ENCODE results near the gene MAZ. TPM values are rescaled to one million over a fixed set of nuclear protein-coding genes. Genes with fewer than 3 reads are reported as not detected.
A peak's percentile ranks its signal among the peaks of the same experiment; 100 is the strongest.

The MAZ gene
- polyA plus RNA-seq, 1 of the 3 experiments (the other 2 are of a cell fraction) = 163 TPM

DNA sequence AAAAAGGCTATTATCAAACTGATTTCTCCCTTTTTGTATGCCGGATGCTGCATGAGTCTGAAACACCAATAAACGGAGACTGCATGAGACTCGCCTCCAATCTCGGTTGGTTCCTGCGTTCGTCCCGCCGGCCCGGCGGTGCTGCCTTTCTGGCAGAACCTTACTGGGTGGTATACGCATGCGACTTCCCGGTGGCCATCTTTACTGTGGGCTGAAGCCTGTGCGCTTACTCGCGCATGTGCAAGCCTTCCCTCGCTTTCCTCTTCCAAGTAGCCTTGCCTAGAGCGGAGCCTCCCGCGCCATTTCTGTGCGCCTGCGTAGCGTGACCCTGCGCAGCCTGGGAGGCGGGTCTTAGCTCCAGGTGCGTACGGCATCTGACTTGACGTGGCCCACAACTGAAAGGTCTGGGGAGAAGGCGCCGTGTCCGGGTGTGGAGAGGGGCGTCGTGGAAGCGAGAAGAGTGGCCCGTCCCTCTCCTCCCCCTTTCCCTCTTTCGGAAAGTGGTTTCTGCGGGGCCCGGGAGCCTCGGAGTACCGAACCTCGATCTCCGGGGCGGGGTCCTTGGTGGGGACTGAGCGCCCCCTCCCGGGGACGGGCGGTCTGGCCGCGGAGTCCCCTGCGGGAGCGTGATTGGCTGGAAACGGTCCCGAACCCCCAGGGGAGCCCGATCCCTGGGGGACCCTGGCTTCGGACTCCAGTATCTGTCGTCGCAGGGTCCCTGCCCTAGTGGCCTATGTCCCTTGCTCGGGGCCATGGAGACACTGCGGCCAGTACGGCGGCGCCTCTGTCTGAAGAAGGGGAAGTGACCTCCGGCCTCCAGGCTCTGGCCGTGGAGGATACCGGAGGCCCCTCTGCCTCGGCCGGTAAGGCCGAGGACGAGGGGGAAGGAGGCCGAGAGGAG, 9.7 kb downstream of the MAZ start, which contains the start of gene PAGR1:
PAGR1 (plus strand) TSS at position 360 of the 901 bp plus-strand sequence; CDS start at position 734, 374 bp downstream.
- Histone ChIP-seq H2AFZ (ENCODE audit: low read depth) (peak within 1 kb of the TSS; percentile 89), H3K9me3 (no peaks in the 10 kb centered on the region), H3K4me3 (ENCODE audit: low read depth in 2 of 2, low read length in 1 of 2) (peak within 1 kb of the TSS; percentile 72 to 77), H3F3A (replicated peaks; ENCODE audit: insufficient read depth) (peaks cover 36% of the 10 kb centered on the region), H4K20me1 (ENCODE audit: insufficient read depth) (no peaks in the 10 kb centered on the region), H3K27me3 (ENCODE audit: insufficient read depth) (no peaks in the 10 kb centered on the region), H3K4me2 (peak within 1 kb of the TSS; percentile 97), H3K36me3 (replicated peaks in 1 of 2; ENCODE audit: control insufficient read depth in 1 of 2, insufficient read depth in 2 of 2, low read length in 1 of 2) (peaks cover 6 to 11% of the 10 kb centered on the region in 2 experiments), H3K9me2 (no peaks in the 10 kb centered on the region), H3K79me2 (ENCODE audit: insufficient read depth) (peaks cover 77% of the 10 kb centered on the region), H3K9ac (peak within 1 kb of the TSS; percentile 72), H3K4me1 (ENCODE audit: control insufficient read depth in 1 of 2, insufficient read depth in 2 of 2, low read depth in 1 of 2, low read length in 1 of 2) (peaks cover 26 to 55% of the 10 kb centered on the region in 2 experiments; a peak in 3 of 4 replicates), H3K27ac (ENCODE audit: low read depth in 2 of 2, low read length in 1 of 2) (peak within 1 kb of the TSS; percentile 64 to 94)
- peak; percentile 93 for DNase-seq
- ChIA-PET CTCF (interaction anchor here (0.5 to 14.0 kb wide), 27 partner anchors 8 to 602 kb away, joined by 3 to 129 read pairs (median 4); partner anchors contain the start of genes ASPHD1, KCTD13, KIF22 and SEZ6L2), POLR2A (interaction anchor here (0.8 to 1.7 kb wide), 7 partner anchors 8 to 85 kb away, joined by 3 to 7 read pairs (median 4); partner anchors contain the start of genes CDIPT, KIF22, MAZ and SEZ6L2)
- 1% methylated on average over 39 of the region's 70 CpGs for WGBS (ENCODE audit: low lambda C conversion rate)
- TF ChIP-seq MEF2A (IDR thresholded peaks at IDR 0.05; ENCODE audit: borderline replicate concordance, low read depth) = no peak
- peak; percentile 65 for TF ChIP-seq RAD21 (IDR thresholded peaks at IDR 0.05; ENCODE audit: low read length)
- TF ChIP-seq FOSL2 (IDR thresholded peaks at IDR 0.05; ENCODE audit: borderline replicate concordance, low read depth) = no peak
- no peak for TF ChIP-seq FOXM1 (IDR thresholded peaks at IDR 0.05; ENCODE audit: low read depth)
- TF ChIP-seq EP300 (IDR thresholded peaks at IDR 0.05; ENCODE audit: borderline replicate concordance in 1 of 2, low read depth in 1 of 2, low read length in 1 of 2) = no peak
- TF ChIP-seq RFX5 (IDR thresholded peaks at IDR 0.05; ENCODE audit: low read length) = peak; percentile 70; the same call in 1 of the 2 replicates
- TF ChIP-seq YY1 (IDR thresholded peaks at IDR 0.05; ENCODE audit: low read depth) = peak; percentile 99
- TF ChIP-seq GABPA (IDR thresholded peaks at IDR 0.05; ENCODE audit: low read depth) = peak; percentile 56
- TF ChIP-seq TAF1 (IDR thresholded peaks at IDR 0.05; ENCODE audit: borderline replicate concordance, low read depth, low read length) = peak; percentile 87
- TF ChIP-seq, protein P1, sequence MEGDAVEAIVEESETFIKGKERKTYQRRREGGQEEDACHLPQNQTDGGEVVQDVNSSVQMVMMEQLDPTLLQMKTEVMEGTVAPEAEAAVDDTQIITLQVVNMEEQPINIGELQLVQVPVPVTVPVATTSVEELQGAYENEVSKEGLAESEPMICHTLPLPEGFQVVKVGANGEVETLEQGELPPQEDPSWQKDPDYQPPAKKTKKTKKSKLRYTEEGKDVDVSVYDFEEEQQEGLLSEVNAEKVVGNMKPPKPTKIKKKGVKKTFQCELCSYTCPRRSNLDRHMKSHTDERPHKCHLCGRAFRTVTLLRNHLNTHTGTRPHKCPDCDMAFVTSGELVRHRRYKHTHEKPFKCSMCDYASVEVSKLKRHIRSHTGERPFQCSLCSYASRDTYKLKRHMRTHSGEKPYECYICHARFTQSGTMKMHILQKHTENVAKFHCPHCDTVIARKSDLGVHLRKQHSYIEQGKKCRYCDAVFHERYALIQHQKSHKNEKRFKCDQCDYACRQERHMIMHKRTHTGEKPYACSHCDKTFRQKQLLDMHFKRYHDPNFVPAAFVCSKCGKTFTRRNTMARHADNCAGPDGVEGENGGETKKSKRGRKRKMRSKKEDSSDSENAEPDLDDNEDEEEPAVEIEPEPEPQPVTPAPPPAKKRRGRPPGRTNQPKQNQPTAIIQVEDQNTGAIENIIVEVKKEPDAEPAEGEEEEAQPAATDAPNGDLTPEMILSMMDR (IDR thresholded peaks at IDR 0.05) = peak; percentile 86
- no peak for TF ChIP-seq GATA2 (CRISPR knock-in tag; IDR thresholded peaks at IDR 0.05)
- TF ChIP-seq EZH2phosphoT487 (IDR thresholded peaks at IDR 0.05; ENCODE audit: borderline replicate concordance, low read depth) = no peak
- peak; percentile 58 for TF ChIP-seq CHD2 (IDR thresholded peaks at IDR 0.05; ENCODE audit: low read length, partially characterized antibody)
- TF ChIP-seq TEAD4 (IDR thresholded peaks at IDR 0.05; ENCODE audit: borderline replicate concordance, insufficient read depth) = 0 out of 2 replicates have a peak, but pooled peaks have one; percentile 12
- TF ChIP-seq RXRA (IDR thresholded peaks at IDR 0.05; ENCODE audit: borderline replicate concordance, low read depth) = no peak
- TF ChIP-seq, protein P2, sequence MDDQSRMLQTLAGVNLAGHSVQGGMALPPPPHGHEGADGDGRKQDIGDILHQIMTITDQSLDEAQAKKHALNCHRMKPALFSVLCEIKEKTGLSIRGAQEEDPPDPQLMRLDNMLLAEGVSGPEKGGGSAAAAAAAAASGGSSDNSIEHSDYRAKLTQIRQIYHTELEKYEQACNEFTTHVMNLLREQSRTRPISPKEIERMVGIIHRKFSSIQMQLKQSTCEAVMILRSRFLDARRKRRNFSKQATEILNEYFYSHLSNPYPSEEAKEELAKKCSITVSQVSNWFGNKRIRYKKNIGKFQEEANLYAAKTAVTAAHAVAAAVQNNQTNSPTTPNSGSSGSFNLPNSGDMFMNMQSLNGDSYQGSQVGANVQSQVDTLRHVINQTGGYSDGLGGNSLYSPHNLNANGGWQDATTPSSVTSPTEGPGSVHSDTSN (IDR thresholded peaks at IDR 0.05) = no peak; the same call in 1 of the 2 replicates
- TF ChIP-seq TCF12 (IDR thresholded peaks at IDR 0.05) = no peak
- peak; percentile 92 for TF ChIP-seq MXI1 (IDR thresholded peaks at IDR 0.05; ENCODE audit: low read depth, low read length)
- TF ChIP-seq, protein P3, sequence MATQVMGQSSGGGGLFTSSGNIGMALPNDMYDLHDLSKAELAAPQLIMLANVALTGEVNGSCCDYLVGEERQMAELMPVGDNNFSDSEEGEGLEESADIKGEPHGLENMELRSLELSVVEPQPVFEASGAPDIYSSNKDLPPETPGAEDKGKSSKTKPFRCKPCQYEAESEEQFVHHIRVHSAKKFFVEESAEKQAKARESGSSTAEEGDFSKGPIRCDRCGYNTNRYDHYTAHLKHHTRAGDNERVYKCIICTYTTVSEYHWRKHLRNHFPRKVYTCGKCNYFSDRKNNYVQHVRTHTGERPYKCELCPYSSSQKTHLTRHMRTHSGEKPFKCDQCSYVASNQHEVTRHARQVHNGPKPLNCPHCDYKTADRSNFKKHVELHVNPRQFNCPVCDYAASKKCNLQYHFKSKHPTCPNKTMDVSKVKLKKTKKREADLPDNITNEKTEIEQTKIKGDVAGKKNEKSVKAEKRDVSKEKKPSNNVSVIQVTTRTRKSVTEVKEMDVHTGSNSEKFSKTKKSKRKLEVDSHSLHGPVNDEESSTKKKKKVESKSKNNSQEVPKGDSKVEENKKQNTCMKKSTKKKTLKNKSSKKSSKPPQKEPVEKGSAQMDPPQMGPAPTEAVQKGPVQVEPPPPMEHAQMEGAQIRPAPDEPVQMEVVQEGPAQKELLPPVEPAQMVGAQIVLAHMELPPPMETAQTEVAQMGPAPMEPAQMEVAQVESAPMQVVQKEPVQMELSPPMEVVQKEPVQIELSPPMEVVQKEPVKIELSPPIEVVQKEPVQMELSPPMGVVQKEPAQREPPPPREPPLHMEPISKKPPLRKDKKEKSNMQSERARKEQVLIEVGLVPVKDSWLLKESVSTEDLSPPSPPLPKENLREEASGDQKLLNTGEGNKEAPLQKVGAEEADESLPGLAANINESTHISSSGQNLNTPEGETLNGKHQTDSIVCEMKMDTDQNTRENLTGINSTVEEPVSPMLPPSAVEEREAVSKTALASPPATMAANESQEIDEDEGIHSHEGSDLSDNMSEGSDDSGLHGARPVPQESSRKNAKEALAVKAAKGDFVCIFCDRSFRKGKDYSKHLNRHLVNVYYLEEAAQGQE (IDR thresholded peaks at IDR 0.05; ENCODE audit: low read depth, low read length) = peak; percentile 23; the same call in 1 of the 2 replicates
- no peak for TF ChIP-seq RCOR1 (IDR thresholded peaks at IDR 0.05; ENCODE audit: low read length)
- TF ChIP-seq, protein P4, sequence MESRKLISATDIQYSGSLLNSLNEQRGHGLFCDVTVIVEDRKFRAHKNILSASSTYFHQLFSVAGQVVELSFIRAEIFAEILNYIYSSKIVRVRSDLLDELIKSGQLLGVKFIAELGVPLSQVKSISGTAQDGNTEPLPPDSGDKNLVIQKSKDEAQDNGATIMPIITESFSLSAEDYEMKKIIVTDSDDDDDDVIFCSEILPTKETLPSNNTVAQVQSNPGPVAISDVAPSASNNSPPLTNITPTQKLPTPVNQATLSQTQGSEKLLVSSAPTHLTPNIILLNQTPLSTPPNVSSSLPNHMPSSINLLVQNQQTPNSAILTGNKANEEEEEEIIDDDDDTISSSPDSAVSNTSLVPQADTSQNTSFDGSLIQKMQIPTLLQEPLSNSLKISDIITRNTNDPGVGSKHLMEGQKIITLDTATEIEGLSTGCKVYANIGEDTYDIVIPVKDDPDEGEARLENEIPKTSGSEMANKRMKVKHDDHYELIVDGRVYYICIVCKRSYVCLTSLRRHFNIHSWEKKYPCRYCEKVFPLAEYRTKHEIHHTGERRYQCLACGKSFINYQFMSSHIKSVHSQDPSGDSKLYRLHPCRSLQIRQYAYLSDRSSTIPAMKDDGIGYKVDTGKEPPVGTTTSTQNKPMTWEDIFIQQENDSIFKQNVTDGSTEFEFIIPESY (IDR thresholded peaks at IDR 0.05; ENCODE audit: borderline replicate concordance, low read depth) = 0 out of 2 replicates have a peak, but pooled peaks have one; percentile 5
- TF ChIP-seq POLR2AphosphoS5 (IDR thresholded peaks at IDR 0.05; ENCODE audit: low read depth, low read length) = peak; percentile 52
- TF ChIP-seq, protein P5, sequence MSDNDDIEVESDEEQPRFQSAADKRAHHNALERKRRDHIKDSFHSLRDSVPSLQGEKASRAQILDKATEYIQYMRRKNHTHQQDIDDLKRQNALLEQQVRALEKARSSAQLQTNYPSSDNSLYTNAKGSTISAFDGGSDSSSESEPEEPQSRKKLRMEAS (IDR thresholded peaks at IDR 0.05; ENCODE audit: low read depth) = peak; percentile 73; the same call in 1 of the 2 replicates
